ENCODE results near the gene PCSK7.

GRCh38 chr11:117166491-117166890, 65.4 kb downstream of the PCSK7 start:
- TF ChIP-seq BMI1 (IDR thresholded peaks at IDR 0.05; ENCODE audit: borderline replicate concordance) (no peak), POLR2AphosphoS5 (IDR thresholded peaks at IDR 0.05; ENCODE audit: low read length) (no peak), EP300 (IDR thresholded peaks at IDR 0.05; ENCODE audit: borderline replicate concordance in 1 of 2, control insufficient read depth in 1 of 2, low read depth in 2 of 2, low read length in 2 of 2) (no peak), BACH1 (IDR thresholded peaks at IDR 0.05; ENCODE audit: borderline replicate concordance) (no peak), IRF4 (IDR thresholded peaks at IDR 0.05; ENCODE audit: low read depth, low read length) (no peak)
- TF ChIP-seq, protein P1, sequence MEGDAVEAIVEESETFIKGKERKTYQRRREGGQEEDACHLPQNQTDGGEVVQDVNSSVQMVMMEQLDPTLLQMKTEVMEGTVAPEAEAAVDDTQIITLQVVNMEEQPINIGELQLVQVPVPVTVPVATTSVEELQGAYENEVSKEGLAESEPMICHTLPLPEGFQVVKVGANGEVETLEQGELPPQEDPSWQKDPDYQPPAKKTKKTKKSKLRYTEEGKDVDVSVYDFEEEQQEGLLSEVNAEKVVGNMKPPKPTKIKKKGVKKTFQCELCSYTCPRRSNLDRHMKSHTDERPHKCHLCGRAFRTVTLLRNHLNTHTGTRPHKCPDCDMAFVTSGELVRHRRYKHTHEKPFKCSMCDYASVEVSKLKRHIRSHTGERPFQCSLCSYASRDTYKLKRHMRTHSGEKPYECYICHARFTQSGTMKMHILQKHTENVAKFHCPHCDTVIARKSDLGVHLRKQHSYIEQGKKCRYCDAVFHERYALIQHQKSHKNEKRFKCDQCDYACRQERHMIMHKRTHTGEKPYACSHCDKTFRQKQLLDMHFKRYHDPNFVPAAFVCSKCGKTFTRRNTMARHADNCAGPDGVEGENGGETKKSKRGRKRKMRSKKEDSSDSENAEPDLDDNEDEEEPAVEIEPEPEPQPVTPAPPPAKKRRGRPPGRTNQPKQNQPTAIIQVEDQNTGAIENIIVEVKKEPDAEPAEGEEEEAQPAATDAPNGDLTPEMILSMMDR (IDR thresholded peaks at IDR 0.05 in 2 of 3, conservative IDR thresholded peaks at IDR 0.05 in 1 of 3; ENCODE audit: control insufficient read depth in 2 of 3, extremely low read depth in 1 of 3, insufficient read depth in 1 of 3, low read depth in 3 of 3, low read length in 3 of 3), result no peak
- TF ChIP-seq, protein P2, sequence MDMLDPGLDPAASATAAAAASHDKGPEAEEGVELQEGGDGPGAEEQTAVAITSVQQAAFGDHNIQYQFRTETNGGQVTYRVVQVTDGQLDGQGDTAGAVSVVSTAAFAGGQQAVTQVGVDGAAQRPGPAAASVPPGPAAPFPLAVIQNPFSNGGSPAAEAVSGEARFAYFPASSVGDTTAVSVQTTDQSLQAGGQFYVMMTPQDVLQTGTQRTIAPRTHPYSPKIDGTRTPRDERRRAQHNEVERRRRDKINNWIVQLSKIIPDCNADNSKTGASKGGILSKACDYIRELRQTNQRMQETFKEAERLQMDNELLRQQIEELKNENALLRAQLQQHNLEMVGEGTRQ (IDR thresholded peaks at IDR 0.05; ENCODE audit: borderline replicate concordance, low read depth, low read length), result no peak

Measured in GM12878 (cell line).